ENCODE data around the gene DENND1A. TPM values are rescaled to one million over a fixed set of nuclear protein-coding genes. Genes with fewer than 3 reads are reported as not detected.
"Not testable (repeated sequence)": the region's sequence is repeated elsewhere in the genome, so short reads cannot be mapped to it uniquely, and the experiment has no call there.

Gene DENND1A
- total RNA-seq, 1 donor from 2014 or later, result 26.3 TPM

- no peak for DNase-seq (ENCODE audit: low spot score)
Observed at GRCh38 chr9:123412171-123412820, 517.6 kb downstream of the DENND1A start.

DNA sequence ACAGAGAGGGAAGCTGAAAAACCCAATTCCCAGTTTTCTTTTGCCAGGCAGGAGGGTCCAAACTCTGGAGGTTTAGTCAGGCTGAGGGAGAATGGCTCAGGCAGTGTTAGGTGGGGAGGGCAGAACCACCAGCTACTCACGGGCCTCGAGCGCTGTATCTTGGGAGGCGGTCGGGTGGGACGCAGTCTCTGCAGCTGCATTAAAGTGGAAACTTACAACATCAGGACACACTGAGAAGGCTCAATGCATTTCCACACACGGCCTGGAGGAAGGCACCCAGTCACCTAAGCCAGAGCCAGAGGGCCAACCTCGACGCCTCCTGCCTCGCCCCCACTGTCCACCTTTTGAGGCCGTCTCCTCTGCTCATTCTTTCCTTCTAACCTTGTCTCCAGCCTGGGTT lies 518.3 kb downstream of the DENND1A start:
- DNase-seq (ENCODE audit: low spot score), result no peak

DNA sequence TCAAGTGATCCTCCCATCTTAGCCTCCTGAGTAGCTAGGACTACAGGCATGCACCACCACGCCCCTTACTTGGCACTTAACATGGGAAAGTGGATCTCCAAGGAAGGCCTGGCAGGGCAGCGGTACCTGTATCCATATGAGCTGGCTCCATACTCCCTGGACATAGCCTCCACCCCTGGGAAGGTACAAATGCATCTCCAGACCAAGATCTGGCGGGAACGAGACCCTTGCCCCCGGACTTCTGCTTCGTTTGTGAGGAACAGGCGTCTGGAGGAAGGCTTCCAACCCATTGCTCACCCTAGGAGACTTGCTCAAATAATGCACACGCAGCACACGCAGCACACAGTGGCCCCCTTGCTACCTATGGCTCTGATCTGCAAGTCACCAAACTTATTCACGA lies 518.7 kb downstream of the DENND1A start:
- no peak for DNase-seq (ENCODE audit: low spot score)

DNA sequence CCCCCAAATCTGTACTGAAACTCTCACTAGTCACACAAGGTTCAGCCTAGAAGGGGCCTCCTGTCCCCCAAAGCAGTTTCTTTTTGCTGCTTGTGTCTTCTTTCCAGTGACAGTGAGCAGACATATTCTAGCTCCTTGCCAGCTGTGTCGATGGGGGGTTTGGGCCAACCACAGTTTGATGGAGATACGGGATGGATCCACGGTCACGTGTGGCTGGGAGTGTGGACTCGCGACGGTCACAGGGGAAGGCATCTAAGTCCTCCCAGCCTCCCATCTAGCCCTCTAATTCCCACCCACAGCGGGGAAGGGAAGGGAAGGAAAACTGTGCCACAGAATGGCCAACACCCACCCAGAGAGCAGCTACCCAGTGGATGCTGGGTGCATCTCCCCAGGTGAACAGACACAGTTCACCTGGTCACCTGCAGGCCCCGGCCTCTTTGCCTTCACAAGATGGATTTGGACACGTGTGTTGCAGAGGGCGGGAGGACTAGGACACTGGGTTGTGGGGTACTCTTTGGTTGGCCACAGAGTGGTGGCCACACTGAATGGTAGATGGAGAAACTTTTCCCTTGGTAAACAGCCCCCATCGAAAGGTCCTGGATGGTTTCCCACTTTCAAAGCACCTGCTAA lies 519.5 kb downstream of the DENND1A start:
- DNase-seq (ENCODE audit: low spot score), result no peak

DNA sequence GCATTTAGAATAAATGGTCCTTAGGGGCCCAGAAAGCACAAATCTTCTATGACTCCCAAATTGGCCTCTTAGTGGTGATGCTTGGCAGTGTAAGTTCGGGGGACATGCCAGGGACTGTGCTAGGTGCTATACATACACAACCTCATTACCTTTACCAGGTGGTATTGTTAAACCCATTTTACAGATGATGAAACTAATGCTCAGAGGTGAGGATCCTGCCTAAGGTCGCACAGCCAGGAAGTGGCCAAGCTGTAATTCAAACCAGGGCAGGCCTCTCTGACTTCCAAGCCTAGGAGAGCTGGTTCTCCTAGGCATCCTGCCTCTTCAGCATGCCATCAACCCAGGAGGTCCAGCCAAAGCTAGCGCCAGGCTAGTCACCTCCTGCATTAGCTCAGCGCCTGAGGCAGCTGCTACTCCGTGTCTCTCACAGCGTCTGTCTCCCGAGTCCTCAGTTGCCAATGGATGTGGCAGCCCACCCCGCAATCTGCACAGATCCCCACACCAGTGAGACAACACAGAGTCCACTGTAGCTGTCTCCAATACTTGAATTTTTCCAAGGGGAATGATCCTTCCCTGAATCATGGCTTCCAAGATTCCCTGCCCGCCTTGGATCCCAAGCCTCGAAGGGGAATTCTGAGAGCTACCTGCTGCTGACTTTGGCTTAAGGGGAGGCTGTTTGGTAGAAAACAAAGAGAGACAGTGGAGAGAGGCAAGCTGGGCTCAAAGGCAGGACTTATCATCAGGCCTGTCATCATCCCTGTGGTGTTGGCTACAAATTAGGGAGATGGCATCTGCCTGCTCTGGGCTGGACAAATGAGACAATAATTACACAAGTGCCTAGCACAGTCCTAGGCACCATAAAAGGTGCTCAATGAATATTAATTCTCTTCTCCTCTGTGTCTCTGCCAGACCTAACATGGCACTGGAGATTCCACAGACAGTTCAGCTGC lies 521.3 kb downstream of the DENND1A start:
- DNase-seq (ENCODE audit: low spot score), result no peak

- DNase-seq (ENCODE audit: low spot score), result no peak
Observed at GRCh38 chr9:123407217-123407851, 522.6 kb downstream of the DENND1A start.

DNA sequence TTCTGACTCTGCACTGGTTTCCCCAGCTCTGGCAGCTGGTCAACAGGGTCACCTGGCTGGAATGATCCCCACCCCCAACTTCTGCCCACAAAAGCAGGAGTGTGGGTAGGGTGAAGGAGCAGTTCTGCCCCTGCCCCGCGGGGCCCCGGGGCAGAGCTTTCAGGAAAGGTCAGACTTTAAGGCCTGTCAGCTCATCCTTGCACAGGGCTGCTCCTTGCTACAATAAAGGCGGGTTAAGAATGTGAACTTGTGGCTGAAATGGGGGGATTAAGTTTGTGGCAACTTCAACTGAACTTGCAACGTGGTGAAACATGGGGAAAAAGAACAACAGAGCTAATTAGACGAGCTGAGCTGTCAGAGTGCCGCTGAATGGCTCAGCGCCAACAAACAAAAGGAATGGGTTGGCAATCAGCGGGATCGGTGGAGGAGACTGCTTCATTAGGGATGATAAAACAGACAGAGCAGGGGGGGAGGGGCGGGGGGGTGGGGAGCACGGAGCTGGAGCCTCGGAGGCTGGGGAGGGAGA lies 523.2 kb downstream of the DENND1A start:
- no peak for DNase-seq (ENCODE audit: low spot score)

DNA sequence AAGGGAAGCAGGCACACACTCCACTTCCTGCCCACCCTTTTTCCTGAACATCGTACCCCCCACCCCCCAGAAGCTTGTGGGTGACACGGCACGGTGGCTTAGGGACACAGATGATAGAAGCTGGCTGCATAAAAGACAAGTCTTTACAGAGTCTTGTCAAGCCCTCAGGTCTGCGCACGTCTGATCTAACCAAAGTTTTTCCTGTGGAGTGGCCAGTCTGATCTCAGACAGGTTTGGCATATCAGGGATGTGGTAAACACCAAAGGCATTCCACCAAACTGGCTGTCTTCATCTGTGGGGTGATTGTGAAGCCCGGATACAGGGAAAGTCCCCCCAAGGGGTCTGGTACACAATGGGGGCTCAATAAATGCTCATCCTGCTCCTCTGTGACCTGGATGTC lies 523.9 kb downstream of the DENND1A start:
- DNase-seq (ENCODE audit: low spot score), result no peak

DNA sequence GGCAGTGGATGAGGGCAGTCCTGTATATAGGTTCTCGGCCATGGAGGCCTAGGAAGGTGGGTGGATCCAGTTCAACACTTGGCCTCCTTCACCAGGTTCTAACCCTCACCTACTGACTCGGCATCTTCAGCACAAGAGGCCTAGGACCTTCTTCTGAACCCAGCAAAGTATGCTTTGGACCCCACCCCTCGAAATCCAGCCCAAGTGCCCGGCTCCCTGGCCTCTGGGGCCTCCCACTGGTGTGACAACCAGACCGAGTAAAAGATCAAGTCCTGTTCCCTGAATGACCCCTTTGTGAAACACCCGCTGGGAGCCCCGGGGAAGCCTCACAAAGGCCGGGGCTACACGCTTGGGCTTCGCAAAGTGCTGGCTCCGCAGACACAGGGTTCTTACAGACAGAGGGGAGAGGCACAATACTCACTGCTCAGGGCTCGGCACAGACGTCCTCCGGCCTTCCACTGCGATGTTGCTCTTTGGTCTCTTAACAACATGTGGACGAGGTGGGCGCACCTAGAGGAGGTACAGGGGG lies 526.9 kb downstream of the DENND1A start:
- DNase-seq (ENCODE audit: low spot score), result no peak

- no peak for DNase-seq (ENCODE audit: low spot score)
Observed at GRCh38 chr9:123401879-123402513, 527.9 kb downstream of the DENND1A start.

DNA sequence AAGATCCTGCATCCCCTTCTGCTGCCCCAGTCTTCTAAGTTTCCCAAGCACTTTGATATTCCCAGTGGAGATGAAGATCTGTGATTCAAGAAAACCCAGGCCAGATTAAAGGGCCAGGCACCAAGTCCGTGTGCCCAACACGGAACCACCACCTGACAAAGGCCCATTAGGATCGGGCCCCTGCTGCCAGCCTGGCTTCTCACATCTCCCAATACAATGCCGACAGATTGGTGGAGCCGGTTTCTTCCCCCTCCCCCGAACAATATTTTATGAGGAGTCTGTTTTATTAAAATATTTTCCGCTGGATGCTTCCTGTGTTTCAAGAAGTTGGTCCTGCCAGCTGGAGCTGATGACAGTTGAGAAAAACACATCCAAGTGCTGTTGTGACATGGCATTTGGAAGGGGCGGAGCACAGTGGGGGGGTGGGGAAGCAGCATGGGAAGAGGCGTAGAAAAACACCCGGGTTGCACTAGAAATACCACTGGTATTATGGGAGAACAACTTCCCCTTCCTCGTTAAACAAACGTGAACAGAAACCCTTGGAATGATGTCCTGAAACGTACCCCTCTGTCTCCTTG lies 528.9 kb downstream of the DENND1A start:
- no peak for DNase-seq (ENCODE audit: low spot score)

GRCh38 chr9:123399803-123400378 lies 530.0 kb downstream of the DENND1A start:
- no peak for DNase-seq (ENCODE audit: low spot score)

DNA sequence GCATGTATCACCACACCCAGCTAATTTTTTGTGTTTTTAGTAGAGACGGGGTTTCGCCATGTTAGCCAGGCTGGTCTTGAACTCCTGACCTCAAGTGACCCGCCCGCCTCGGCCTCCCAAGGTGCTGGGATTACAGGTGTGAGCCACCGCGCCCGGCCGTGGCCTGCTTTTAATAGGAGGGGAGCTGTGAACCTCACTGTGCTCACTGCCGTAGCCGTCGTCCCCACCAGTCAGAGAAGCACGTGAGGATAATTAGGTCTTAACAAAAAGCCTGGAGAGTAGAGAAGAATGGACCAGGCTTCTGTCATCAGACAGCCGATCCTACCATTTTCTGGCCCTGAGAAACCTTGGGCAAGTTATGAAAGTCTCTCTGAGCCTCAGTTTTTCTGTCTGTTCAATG lies 531.0 kb downstream of the DENND1A start:
- not testable (repeated sequence) for DNase-seq (ENCODE audit: low spot score)

GRCh38 chr9:123397975-123398374 lies 532.0 kb downstream of the DENND1A start:
- DNase-seq (ENCODE audit: low spot score), result no peak

- DNase-seq (ENCODE audit: low spot score), result no peak
Observed at GRCh38 chr9:123395689-123396511, 534.0 kb downstream of the DENND1A start.

DNA sequence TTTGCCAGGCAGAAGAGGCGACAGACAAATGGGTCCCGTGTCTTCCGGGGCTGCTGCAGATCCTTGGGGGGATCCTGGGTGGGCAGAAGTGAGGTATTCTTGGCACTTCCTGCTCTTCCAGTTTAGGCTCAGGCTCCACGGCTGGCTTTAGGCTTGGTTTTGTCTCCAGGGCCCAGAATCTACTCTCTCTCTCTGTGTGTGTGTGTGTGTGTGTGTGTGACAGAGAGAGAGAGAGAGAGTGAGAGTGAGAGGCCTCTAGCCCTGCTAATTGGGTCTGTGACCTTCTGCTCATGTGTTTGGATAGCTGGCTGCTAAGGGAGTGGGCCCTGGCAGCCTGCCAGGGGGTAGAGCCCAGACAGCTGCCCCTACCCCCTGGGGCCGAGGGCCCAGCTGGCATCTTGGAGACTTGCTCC lies 534.6 kb downstream of the DENND1A start:
- no peak for DNase-seq (ENCODE audit: low spot score)

DNA sequence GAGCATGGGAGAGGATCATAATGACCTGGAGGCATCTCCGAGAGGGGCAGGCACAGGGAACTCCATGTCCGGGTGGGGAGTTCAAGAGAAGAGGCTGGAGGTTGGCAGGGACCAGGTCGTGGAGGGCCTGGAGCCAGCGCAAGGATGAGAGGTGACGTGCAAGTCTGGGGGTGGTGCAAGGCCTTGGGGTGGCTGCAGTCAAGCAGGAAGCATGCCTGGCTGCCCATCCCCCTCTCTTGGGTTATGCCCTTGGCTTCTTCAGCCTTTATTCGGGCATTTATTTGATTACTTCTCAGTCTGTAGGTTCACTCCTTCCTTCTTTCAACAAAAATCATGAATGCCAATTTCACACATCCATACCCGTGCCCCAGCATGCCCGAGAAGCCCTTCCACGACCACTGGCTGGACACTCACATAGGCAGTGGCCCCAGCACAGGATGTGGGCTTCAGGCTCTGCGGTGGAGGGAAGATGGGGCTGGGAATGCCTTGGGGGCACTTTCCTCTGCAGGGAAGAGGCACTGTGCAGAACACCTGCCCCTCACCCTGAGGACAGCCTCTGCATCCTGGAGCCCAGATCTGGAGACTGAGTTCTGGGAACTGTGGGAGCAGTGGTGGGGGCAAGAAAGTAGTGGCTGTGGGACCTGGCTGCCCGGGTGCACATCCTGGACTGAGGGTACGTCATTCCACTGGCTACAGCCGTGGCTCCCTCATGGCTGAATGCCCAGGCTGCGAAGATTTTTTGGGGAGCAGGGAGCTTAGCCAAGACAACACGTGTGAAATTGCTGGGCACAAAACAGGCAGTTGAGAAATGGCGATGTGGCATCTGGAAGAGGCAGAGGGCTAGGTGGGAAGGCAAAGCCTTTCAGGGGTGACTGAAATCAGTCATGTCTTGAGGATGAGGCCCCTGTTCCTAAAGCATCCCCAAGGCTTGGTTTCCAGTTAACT lies 535.4 kb downstream of the DENND1A start:
- no peak for DNase-seq (ENCODE audit: low spot score)

DNA sequence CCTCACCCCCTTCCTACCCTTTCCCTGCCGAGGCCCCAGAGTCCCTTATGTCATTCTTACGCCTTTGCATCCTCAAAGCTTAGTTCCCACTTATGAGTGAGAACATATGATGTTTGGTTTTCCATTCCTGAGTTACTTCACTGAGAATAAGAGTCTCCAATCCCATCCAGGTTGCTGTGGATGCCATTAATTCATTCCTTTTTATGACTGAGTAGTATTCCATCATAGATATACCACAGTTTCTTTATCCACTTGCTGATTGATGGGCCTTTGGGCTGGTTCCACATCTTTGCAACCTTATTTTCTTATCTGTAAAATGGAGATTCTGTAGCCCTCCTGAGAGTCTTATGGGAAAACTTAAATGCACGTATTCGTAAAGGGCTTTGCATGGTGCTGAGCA lies 537.1 kb downstream of the DENND1A start:
- DNase-seq (ENCODE audit: low spot score), result no peak
